Ishikawa (cell line): Measurements from ENCODE around the gene TBXAS1.

Source experiments
- CEBPB ChIP-seq: IDR thresholded peaks from 2 replicates; pipeline ENCODE4 v1.6.1; 2012
- CREB1 ChIP-seq: IDR thresholded peaks from 2 replicates; pipeline ENCODE4 v1.6.1; 2012; ENCODE audit warnings: low read depth
- EP300 ChIP-seq: IDR thresholded peaks from 2 replicates; pipeline ENCODE4 v1.6.1; 2012; ENCODE audit warnings: borderline replicate concordance
- NFIC ChIP-seq: IDR thresholded peaks from 2 replicates; pipeline ENCODE4 v1.6.1; 2012
- RAD21 ChIP-seq: IDR thresholded peaks from 2 replicates; pipeline ENCODE4 v1.6.1; 2012; ENCODE audit warnings: low read depth
- TAF1 ChIP-seq: IDR thresholded peaks from 2 replicates; pipeline ENCODE4 v1.6.1; 2012; ENCODE audit warnings: low read depth, mild to moderate bottlenecking
- TCF12 ChIP-seq: IDR thresholded peaks from 2 replicates; pipeline ENCODE4 v1.6.1; 2012; ENCODE audit warnings: low read depth
- TEAD4 ChIP-seq: IDR thresholded peaks from 2 replicates; pipeline ENCODE4 v1.6.1; 2012
- TF ChIP-seq, protein P1 (sequence below): IDR thresholded peaks from 2 replicates; pipeline ENCODE4 v1.6.1; 2012

GRCh38 chr7:140013676-140014075 is 184.6 kb downstream of the TBXAS1 start:
- TF ChIP-seq TCF12 (no peak), CEBPB (no peak), TEAD4 (no peak), TAF1 (no peak), EP300 (no peak), RAD21 (no peak), NFIC (no peak), CREB1 (no peak)
- TF ChIP-seq, protein P1, sequence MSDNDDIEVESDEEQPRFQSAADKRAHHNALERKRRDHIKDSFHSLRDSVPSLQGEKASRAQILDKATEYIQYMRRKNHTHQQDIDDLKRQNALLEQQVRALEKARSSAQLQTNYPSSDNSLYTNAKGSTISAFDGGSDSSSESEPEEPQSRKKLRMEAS, result no peak
